ENCODE measurements around the gene IP6K1.
"Not testable (repeated sequence)": the region's sequence is repeated elsewhere in the genome, so short reads cannot be mapped to it uniquely, and the experiment has no call there.

The IP6K1 gene

DNA sequence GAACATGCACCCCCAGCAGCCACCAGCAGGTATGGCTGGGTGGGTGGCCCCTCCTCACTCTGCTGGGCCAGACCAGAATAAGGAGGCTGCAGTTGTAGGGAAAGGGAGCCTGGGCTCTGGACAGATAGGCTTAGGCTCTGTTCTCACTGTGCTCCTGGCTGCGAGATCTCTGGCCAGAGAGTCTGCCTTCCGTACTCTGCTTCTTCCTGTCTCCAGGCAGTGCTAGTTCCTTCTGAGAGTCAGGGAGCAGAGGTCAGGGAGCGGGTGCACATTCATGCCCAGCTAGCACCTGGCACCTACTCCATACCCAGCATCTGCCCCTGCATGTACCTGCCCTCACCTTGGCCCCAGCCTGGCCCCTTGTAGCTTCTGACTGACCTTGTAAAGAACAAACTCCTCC lies 94.9 kb downstream of the IP6K1 start:
- Histone ChIP-seq H3K4me1 (ENCODE audit: insufficient read depth, low read length) (peaks cover 28% of the 10 kb centered on the region), H3K4me2 (ENCODE audit: insufficient read depth, low read length) (peak overlapping the region; percentile 69), H3K4me3 (ENCODE audit: low read depth in 1 of 2, low read length in 2 of 2) (peak overlapping the region in 1 of 2 experiments; percentile 81; a peak in 1 of 4 replicates), H3K79me2 (ENCODE audit: insufficient read depth, low read length) (peaks cover 29% of the 10 kb centered on the region)
- not testable (repeated sequence) for H2AFZ ChIP-seq (ENCODE audit: low read depth, low read length); DNase-seq; ATAC-seq (ENCODE audit: insufficient read depth, low read depth); H3K9ac ChIP-seq (ENCODE audit: low read depth, low read length); H3K27me3 ChIP-seq (ENCODE audit: insufficient read depth, low read length, poor library complexity); H3K9me3 ChIP-seq (ENCODE audit: insufficient read depth, low read length, severe bottlenecking); H4K20me1 ChIP-seq (ENCODE audit: insufficient read depth, low read length); H3K36me3 ChIP-seq (ENCODE audit: insufficient read depth, low read length); H3K27ac ChIP-seq (ENCODE audit: low read length)

DNA sequence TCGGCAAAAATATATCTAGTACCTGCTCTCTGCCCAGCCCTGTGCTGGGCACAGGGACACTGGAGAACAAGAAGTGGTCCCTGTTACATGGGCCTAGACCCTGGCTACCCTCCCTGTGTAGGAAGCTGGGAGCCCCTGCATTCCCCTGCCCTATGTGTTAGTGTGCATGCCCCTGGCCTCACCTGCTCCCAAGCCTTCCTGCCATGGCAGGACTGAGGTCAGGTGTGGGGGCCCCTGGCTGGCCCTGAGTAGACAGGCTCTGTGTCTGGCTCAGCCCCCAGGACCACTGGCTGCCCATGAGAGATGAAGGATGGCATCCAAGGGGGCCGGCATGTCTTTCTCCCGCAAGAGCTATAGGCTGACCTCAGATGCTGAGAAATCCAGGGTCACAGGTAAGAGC lies 95.5 kb downstream of the IP6K1 start:
- peaks cover 28% of the 10 kb centered on the region for H3K4me1 ChIP-seq (ENCODE audit: insufficient read depth, low read length)
- not testable (repeated sequence) for H3K36me3 ChIP-seq (ENCODE audit: insufficient read depth, low read length); H2AFZ ChIP-seq (ENCODE audit: low read depth, low read length); ATAC-seq (ENCODE audit: insufficient read depth, low read depth); DNase-seq; H3K9me3 ChIP-seq (ENCODE audit: insufficient read depth, low read length, severe bottlenecking); H3K27ac ChIP-seq (ENCODE audit: low read length); H4K20me1 ChIP-seq (ENCODE audit: insufficient read depth, low read length); H3K27me3 ChIP-seq (ENCODE audit: insufficient read depth, low read length, poor library complexity)
- peak overlapping the region; percentile 79; the same call in 1 of the 2 replicates for H3K9ac ChIP-seq (ENCODE audit: low read depth, low read length)
- H3K79me2 ChIP-seq (ENCODE audit: insufficient read depth, low read length) = peaks cover 29% of the 10 kb centered on the region
- H3K4me3 ChIP-seq (ENCODE audit: low read depth in 1 of 2, low read length in 2 of 2) = peak overlapping the region in 1 of 2 experiments; percentile 81; a peak in 2 of 4 replicates
- H3K4me2 ChIP-seq (ENCODE audit: insufficient read depth, low read length) = peak overlapping the region; percentile 69

DNA sequence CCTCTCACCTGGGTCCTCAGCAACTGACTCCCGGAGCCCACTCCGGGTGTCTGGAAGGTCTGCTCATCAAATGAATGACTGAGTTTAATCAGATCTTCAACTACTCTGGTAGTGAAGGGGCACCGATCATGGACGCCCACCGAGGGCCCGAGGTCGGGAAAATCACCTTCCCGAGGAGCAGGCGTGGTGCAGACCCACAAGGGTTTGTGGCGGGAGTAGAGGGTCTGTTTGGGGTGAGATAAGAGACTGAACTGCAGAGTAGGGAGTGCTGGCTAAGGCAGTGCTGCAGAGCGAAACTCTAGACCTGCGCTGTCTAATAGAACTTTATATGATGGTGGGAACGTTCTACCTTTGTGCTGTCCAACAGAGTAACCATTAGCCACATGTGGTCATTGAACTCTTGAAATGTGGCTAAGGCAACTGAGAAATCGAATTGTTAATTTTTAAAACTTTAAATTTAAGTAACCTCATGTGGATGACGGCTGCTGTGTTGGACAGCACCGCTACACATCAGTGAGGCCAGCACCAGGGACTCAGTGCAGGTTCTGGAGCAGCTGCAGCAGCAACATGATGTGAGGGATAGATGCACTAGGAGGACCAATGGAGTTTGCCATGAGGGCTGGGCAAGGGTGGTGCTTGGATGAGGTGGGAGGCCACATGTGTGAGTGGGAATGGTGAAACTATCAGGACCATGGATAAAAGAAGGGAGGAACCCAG lies 96.3 kb downstream of the IP6K1 start:
- DNase-seq; H3K9me3 ChIP-seq (ENCODE audit: insufficient read depth, low read length, severe bottlenecking); H3K36me3 ChIP-seq (ENCODE audit: insufficient read depth, low read length); H4K20me1 ChIP-seq (ENCODE audit: insufficient read depth, low read length); H3K27me3 ChIP-seq (ENCODE audit: insufficient read depth, low read length, poor library complexity): not testable (repeated sequence)
- Histone ChIP-seq H3K4me2 (ENCODE audit: insufficient read depth, low read length) (peak overlapping the region; percentile 69), H3K4me3 (ENCODE audit: low read depth in 1 of 2, low read length in 2 of 2) (peak overlapping the region; percentile 70 to 81; a peak in 3 of 4 replicates), H2AFZ (ENCODE audit: low read depth, low read length) (peak overlapping the region; percentile 73), H3K4me1 (ENCODE audit: insufficient read depth, low read length) (peaks cover 28% of the 10 kb centered on the region), H3K79me2 (ENCODE audit: insufficient read depth, low read length) (peaks cover 29% of the 10 kb centered on the region), H3K9ac (ENCODE audit: low read depth, low read length) (peak overlapping the region; percentile 79), H3K27ac (ENCODE audit: low read length) (peak overlapping the region; percentile 89)
- peak; percentile 11; the same call in 1 of the 3 replicates for ATAC-seq (ENCODE audit: insufficient read depth, low read depth)

DNA sequence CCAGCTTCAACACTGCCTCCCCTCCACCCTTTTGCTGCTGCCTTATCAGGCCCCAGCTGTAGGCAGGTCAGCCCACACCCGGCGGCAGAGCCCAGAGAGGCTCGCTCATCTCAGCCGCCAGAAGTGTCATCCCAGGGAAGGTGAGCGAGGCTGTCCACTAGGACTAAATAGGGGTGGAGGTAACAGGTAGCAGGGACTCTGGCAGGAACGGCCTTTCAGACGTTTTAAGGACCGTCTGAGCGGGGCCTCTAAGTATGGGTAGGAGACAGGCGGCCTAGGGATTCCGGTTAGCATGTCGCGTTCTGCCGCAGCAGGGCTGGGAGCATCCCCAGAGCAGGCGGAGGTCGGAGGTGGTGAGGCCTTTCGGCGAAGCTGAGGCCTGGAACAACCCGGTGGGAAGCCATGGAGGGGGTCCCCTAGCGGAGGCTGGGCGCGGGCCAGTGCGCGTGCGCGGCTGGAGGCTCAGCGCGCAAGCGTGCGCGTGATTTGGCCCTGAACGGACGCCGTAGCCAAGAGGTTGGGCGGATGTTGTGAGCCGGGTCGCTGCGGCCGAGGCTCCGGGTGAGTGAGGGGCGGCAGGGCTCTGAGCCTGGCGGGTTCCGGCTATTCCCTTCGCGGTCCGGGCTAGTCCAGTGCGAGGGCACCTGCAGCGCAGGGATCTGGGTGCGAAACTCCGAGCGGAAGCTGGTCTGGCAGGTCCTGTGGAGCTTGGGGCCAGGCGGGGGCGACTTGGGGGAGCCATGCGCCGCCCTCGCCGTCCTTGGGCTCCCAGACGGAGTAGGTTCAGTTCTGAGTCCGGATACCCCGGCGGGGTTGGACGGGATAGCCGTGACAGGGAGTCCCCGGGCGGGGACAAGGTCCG lies 97.1 kb downstream of the IP6K1 start, which contains the start of the genes MST1 and RNF123:
TSS of gene MST1 (minus strand) at position 429 of the 862 bp plus-strand sequence. CDS start 783 bp downstream, outside the sequence.
TSS of gene RNF123 (plus strand) at position 512 of the 862 bp plus-strand sequence. CDS start 1,609 bp downstream, outside the sequence.
- H3K9ac ChIP-seq (ENCODE audit: low read depth, low read length) = peak within 1 kb of the TSS; percentile 79
- 0 out of 2 replicates have a peak, but pooled peaks cover under 1% of the 10 kb centered on the region for H4K20me1 ChIP-seq (ENCODE audit: insufficient read depth, low read length)
- peak within 1 kb of the TSS; percentile 73 for H2AFZ ChIP-seq (ENCODE audit: low read depth, low read length)
- DNase-seq = peak; percentile 94
- H3K36me3 ChIP-seq (ENCODE audit: insufficient read depth, low read length) = peaks cover 4% of the 10 kb centered on the region; the same call in 1 of the 2 replicates
- H3K79me2 ChIP-seq (ENCODE audit: insufficient read depth, low read length) = peaks cover 27% of the 10 kb centered on the region
- peak within 1 kb of the TSS; percentile 89 for H3K27ac ChIP-seq (ENCODE audit: low read length)
- peak within 1 kb of the TSS; percentile 69 for H3K4me2 ChIP-seq (ENCODE audit: insufficient read depth, low read length)
- TF ChIP-seq, protein P1, sequence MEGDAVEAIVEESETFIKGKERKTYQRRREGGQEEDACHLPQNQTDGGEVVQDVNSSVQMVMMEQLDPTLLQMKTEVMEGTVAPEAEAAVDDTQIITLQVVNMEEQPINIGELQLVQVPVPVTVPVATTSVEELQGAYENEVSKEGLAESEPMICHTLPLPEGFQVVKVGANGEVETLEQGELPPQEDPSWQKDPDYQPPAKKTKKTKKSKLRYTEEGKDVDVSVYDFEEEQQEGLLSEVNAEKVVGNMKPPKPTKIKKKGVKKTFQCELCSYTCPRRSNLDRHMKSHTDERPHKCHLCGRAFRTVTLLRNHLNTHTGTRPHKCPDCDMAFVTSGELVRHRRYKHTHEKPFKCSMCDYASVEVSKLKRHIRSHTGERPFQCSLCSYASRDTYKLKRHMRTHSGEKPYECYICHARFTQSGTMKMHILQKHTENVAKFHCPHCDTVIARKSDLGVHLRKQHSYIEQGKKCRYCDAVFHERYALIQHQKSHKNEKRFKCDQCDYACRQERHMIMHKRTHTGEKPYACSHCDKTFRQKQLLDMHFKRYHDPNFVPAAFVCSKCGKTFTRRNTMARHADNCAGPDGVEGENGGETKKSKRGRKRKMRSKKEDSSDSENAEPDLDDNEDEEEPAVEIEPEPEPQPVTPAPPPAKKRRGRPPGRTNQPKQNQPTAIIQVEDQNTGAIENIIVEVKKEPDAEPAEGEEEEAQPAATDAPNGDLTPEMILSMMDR (IDR thresholded peaks at IDR 0.05; ENCODE audit: borderline replicate concordance, extremely low read depth, low read length, poor library complexity, severe bottlenecking) = peak; percentile 62
- TF ChIP-seq EZH2 (IDR thresholded peaks at IDR 0.05; ENCODE audit: borderline replicate concordance, low read depth, low read length, severe bottlenecking) = no peak
- H3K27me3 ChIP-seq (ENCODE audit: insufficient read depth, low read length, poor library complexity) = no peaks in the 10 kb centered on the region
- peak within 1 kb of the TSS; percentile 70 to 81 for H3K4me3 ChIP-seq (ENCODE audit: low read depth in 1 of 2, low read length in 2 of 2)
- H3K4me1 ChIP-seq (ENCODE audit: insufficient read depth, low read length) = peaks cover 28% of the 10 kb centered on the region
- H3K9me3 ChIP-seq (ENCODE audit: insufficient read depth, low read length, severe bottlenecking) = no peaks in the 10 kb centered on the region
- peak; percentile 82 for ATAC-seq (ENCODE audit: insufficient read depth, low read depth)

DNA sequence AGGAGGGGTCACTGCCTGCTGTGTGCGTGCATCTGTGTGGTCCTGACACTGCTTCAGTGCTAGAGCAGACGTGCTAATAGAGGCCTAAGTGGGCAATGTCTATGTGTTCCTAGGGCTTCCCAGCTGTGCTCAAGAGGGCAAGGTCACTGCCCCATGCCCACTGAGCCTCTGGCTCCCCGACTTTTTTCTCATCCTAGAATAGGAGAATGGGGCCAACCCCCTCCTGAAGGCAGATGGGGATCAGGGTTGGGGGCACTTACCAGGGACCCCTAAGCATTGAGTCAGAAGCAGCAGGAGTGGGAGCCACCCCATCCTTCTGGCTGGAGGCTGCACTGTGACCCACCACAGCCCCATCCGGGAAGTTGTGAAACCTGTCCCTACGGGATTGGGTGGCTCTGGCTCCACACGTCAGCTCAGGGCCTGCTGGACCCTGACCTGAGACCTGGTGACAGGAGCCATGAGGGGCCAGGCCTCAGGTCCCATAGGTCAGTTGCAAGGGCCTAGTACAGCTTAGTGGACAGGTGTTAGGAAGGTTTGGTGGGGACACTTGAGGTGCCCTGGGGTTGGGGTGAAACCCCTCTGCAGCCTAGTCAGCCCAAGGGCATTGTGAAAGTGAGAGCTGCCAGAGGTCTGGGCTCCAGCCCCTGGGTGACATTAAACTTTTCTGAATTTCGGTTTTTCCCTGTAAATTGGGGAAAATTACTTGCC lies 97.8 kb downstream of the IP6K1 start:
- not testable (repeated sequence) for DNase-seq

DNA sequence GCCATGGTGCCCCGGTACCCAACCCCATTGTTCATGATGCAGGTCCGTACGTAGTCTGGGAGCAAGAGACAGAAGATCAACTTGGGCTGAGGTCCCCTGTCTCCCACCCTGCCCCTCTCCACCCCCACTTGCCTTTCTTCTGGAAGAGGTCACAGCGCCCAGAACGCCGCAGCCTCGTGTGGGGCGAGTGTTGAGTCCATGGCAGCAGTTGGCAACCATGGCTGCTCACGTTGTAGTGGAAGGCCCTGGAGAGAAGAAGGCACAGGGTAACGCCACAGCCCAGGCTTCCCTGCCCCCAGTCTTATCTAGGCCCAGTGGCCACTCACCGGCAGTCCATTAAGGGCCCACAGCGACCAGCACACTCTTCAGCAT lies 98.9 kb downstream of the IP6K1 start:
- H3K4me3 ChIP-seq (ENCODE audit: low read depth in 1 of 2, low read length in 2 of 2); H4K20me1 ChIP-seq (ENCODE audit: insufficient read depth, low read length); H3K27ac ChIP-seq (ENCODE audit: low read length); DNase-seq; H3K4me2 ChIP-seq (ENCODE audit: insufficient read depth, low read length); H3K27me3 ChIP-seq (ENCODE audit: insufficient read depth, low read length, poor library complexity); H3K9ac ChIP-seq (ENCODE audit: low read depth, low read length); H2AFZ ChIP-seq (ENCODE audit: low read depth, low read length); ATAC-seq (ENCODE audit: insufficient read depth, low read depth); H3K9me3 ChIP-seq (ENCODE audit: insufficient read depth, low read length, severe bottlenecking): not testable (repeated sequence)
- peaks cover 21% of the 10 kb centered on the region for H3K36me3 ChIP-seq (ENCODE audit: insufficient read depth, low read length)
- peaks cover 25% of the 10 kb centered on the region for H3K79me2 ChIP-seq (ENCODE audit: insufficient read depth, low read length)
- H3K4me1 ChIP-seq (ENCODE audit: insufficient read depth, low read length) = peaks cover 28% of the 10 kb centered on the region

More for the DNA sequence above, 97.8 kb downstream of the IP6K1 start:
- peak overlapping the region; percentile 73 for H2AFZ ChIP-seq (ENCODE audit: low read depth, low read length)
- H3K36me3 ChIP-seq (ENCODE audit: insufficient read depth, low read length); H3K27me3 ChIP-seq (ENCODE audit: insufficient read depth, low read length, poor library complexity); H3K9me3 ChIP-seq (ENCODE audit: insufficient read depth, low read length, severe bottlenecking); H4K20me1 ChIP-seq (ENCODE audit: insufficient read depth, low read length): not testable (repeated sequence)
- H3K27ac ChIP-seq (ENCODE audit: low read length) = peak overlapping the region; percentile 89
- ATAC-seq (ENCODE audit: insufficient read depth, low read depth) = peak; percentile 3; the same call in 1 of the 3 replicates
- peak overlapping the region; percentile 70 to 81 for H3K4me3 ChIP-seq (ENCODE audit: low read depth in 1 of 2, low read length in 2 of 2)
- peak overlapping the region; percentile 69 for H3K4me2 ChIP-seq (ENCODE audit: insufficient read depth, low read length)
- H3K79me2 ChIP-seq (ENCODE audit: insufficient read depth, low read length) = peaks cover 25% of the 10 kb centered on the region
- peaks cover 28% of the 10 kb centered on the region for H3K4me1 ChIP-seq (ENCODE audit: insufficient read depth, low read length)
- peak overlapping the region; percentile 79 for H3K9ac ChIP-seq (ENCODE audit: low read depth, low read length)
